Fibroblast of villous mesenchyme (primary cell): ENCODE data around the gene RAE1. TPM values are rescaled to one million over a fixed set of nuclear protein-coding genes. Genes with fewer than 3 reads are reported as not detected.

ENCODE experiments used
- DNase-seq: peaks from one replicate; pipeline ENCODE4 v3.0.0-alpha.2; 2010; ENCODE audit warnings: low read depth
- H3K4me3 ChIP-seq: 2 replicates; pipeline ENCODE4 v1.5.1; 2011; ENCODE audit warnings: low read depth, mild to moderate bottlenecking, low read length
- CTCF ChIP-seq: IDR thresholded peaks from 2 replicates; pipeline ENCODE4 v1.5.1; 2012; ENCODE audit warnings: low read depth, mild to moderate bottlenecking, low read length; ENCODE audit not compliant: insufficient read depth
- total RNA-seq: library from RNA; depleted of rRNA; stranded (reverse); fragments of >200 nt; gene quantifications from 2 replicates; pipeline ENCODE4 v1.2.3, GENCODE V29; 2012

Gene RAE1
- total RNA-seq, 1 donor = 28.5 TPM

GRCh38 chr20:57404419-57405072 lies 53.5 kb downstream of the RAE1 start:
- no peak for DNase-seq
- no peak for TF ChIP-seq CTCF
- H3K4me3 ChIP-seq = no peak overlapping the region

- DNase-seq = no peak
- no peak for TF ChIP-seq CTCF
- H3K4me3 ChIP-seq = no peak overlapping the region
Observed at GRCh38 chr20:57405236-57406016, 54.4 kb downstream of the RAE1 start.

GRCh38 chr20:57407541-57407956 lies 56.5 kb downstream of the RAE1 start:
- H3K4me3 ChIP-seq = no peak overlapping the region
- no peak for TF ChIP-seq CTCF
- DNase-seq = no peak

- DNase-seq = no peak
- no peak for TF ChIP-seq CTCF
- no peak overlapping the region for H3K4me3 ChIP-seq
Observed at GRCh38 chr20:57408131-57408530, 57.1 kb downstream of the RAE1 start.

- DNase-seq = no peak
- no peak overlapping the region for H3K4me3 ChIP-seq
- TF ChIP-seq CTCF = no peak
Observed at GRCh38 chr20:57408536-57409233, 57.6 kb downstream of the RAE1 start.

GRCh38 chr20:57409316-57409671 lies 58.2 kb downstream of the RAE1 start:
- DNase-seq = no peak
- TF ChIP-seq CTCF = no peak
- H3K4me3 ChIP-seq = no peak overlapping the region
